Stimulated activated CD4-positive, alpha-beta T cell treated with anti-CD3 and anti-CD28 coated beads, Interleukin-15, amount 100 ng/mL, for 48 hours (primary cell): ENCODE data around the gene SS18L1.
A peak's percentile ranks its signal among the peaks of the same experiment; 100 is the strongest.

ENCODE experiments used
- DNase-seq, 2 donors: peaks; one replicate each; pipeline ENCODE4 v3.0.0-alpha.2; 2020; ENCODE audit warnings: low read depth in 2 of 2

SS18L1 gene

GRCh38 chr20:62174021-62174804 is 30.6 kb downstream of the SS18L1 start:
- no peak for DNase-seq

- DNase-seq: no peak
Observed at GRCh38 chr20:62174870-62175624, 31.5 kb downstream of the SS18L1 start.

- DNase-seq: no peak
Observed at GRCh38 chr20:62175711-62176110, 32.1 kb downstream of the SS18L1 start.

GRCh38 chr20:62176866-62177265 is 33.3 kb downstream of the SS18L1 start:
- no peak for DNase-seq

GRCh38 chr20:62177307-62177706 is 33.7 kb downstream of the SS18L1 start:
- DNase-seq: no peak

- no peak for DNase-seq
Observed at GRCh38 chr20:62178316-62179161, 35.0 kb downstream of the SS18L1 start.

GRCh38 chr20:62179162-62179504 is 35.6 kb downstream of the SS18L1 start:
- DNase-seq: no peak

GRCh38 chr20:62181808-62182207 is 38.2 kb downstream of the SS18L1 start:
- no peak for DNase-seq

- DNase-seq: peak; percentile 92
Observed at GRCh38 chr20:62182469-62183425, 39.2 kb downstream of the SS18L1 start, which contains the start of gene MTG2. Gene MTG2, plus strand, starts transcription at chr20:62183028. Its CDS starts 10,393 bp downstream, at chr20:62193421.

GRCh38 chr20:62183426-62184142 is 40.0 kb downstream of the SS18L1 start:
- DNase-seq: no peak

GRCh38 chr20:62186096-62186426 is 42.5 kb downstream of the SS18L1 start:
- DNase-seq: no peak

- DNase-seq: no peak
Observed at GRCh38 chr20:62186887-62187866, 43.6 kb downstream of the SS18L1 start.

GRCh38 chr20:62190639-62191411 is 47.3 kb downstream of the SS18L1 start:
- no peak for DNase-seq

GRCh38 chr20:62191781-62192559 is 48.4 kb downstream of the SS18L1 start:
- no peak for DNase-seq

GRCh38 chr20:62192635-62193034 is 49.1 kb downstream of the SS18L1 start:
- DNase-seq: no peak

GRCh38 chr20:62193079-62194025 is 49.8 kb downstream of the SS18L1 start:
- DNase-seq: no peak

- no peak for DNase-seq
Observed at GRCh38 chr20:62195075-62195405, 51.5 kb downstream of the SS18L1 start.
